HepG2 (cell line): Measurements from ENCODE around the gene FSIP1. TPM values are rescaled to one million over a fixed set of nuclear protein-coding genes. Genes with fewer than 3 reads are reported as not detected.

Experiments used
- ELF4 ChIP-seq: sonication (generic); formaldehyde crosslinking; IDR thresholded peaks from 2 replicates; pipeline ENCODE4 v1.5.0; 2020; ENCODE audit warnings: missing genetic modification reagents, mild to moderate bottlenecking, moderate library complexity, borderline replicate concordance
- KMT2A ChIP-seq: sonication (generic); formaldehyde crosslinking; IDR thresholded peaks from 2 replicates; pipeline ENCODE4 v1.4.0; 2020; ENCODE audit warnings: missing genetic modification reagents
- MLXIP ChIP-seq: sonication (generic); formaldehyde crosslinking; IDR thresholded peaks from 2 replicates; pipeline ENCODE4 v1.9.0; 2021; ENCODE audit warnings: missing genetic modification reagents, borderline replicate concordance
- PCBP1 ChIP-seq: fragments of 200-400 bp; formaldehyde crosslinking; IDR thresholded peaks from 2 replicates; pipeline ENCODE4 v1.6.1; 2017; ENCODE audit warnings: mild to moderate bottlenecking, low read depth, low read length, borderline replicate concordance
- TBX3 ChIP-seq: fragments of 450-650 bp; IDR thresholded peaks from 2 replicates; pipeline ENCODE4 v1.6.1; 2017; ENCODE audit warnings: antibody characterized with exemption, mild to moderate bottlenecking, inconsistent platforms, borderline replicate concordance
- TERF1 ChIP-seq: sonication (generic); formaldehyde crosslinking; IDR thresholded peaks from 2 replicates; pipeline ENCODE4 v1.8.0; 2022; ENCODE audit warnings: mild to moderate bottlenecking, missing genetic modification reagents, moderate library complexity
- ZKSCAN1 ChIP-seq: fragments of 150-350 bp; IDR thresholded peaks from 2 replicates; pipeline ENCODE4 v1.6.1; 2014; ENCODE audit warnings: low read length
- ZNF280D ChIP-seq: sonication (generic); formaldehyde crosslinking; IDR thresholded peaks from 2 replicates; pipeline ENCODE4 v1.5.1; 2020; ENCODE audit warnings: mild to moderate bottlenecking, missing genetic modification reagents
- ZNF431 ChIP-seq: sonication (generic); formaldehyde crosslinking; IDR thresholded peaks from 2 replicates; pipeline ENCODE4 v1.9.0; 2022; ENCODE audit warnings: missing genetic modification reagents, low read depth, mild to moderate bottlenecking, borderline replicate concordance
- ZNF598 ChIP-seq: sonication (generic); formaldehyde crosslinking; IDR thresholded peaks from 2 replicates; pipeline ENCODE4 v1.5.1; 2020; ENCODE audit warnings: mild to moderate bottlenecking, missing genetic modification reagents, borderline replicate concordance
- ZSCAN30 ChIP-seq: sonication (generic); formaldehyde crosslinking; IDR thresholded peaks from 2 replicates; pipeline ENCODE4 v1.5.0; 2020; ENCODE audit warnings: mild to moderate bottlenecking, missing genetic modification reagents
- polyA plus RNA-seq, 8 experiments: library from polyadenylated mRNA; depleted of rRNA in 3 of 8; stranded (reverse) in 7 of 8; unstranded in 1 of 8; fragments of >200 nt; fragmentation: Illumina TruSeq in 4 of 8; extraction: Trizol in 4 of 8; gene quantifications; 2 replicates each; pipeline versions ENCODE4 v1.2.1 to v1.2.3, GENCODE V29; 2011 to 2016; ENCODE audit warnings: low read depth in 4 of 8, missing spikeins in 1 of 8, mixed read lengths in 1 of 8; ENCODE audit not compliant: insufficient read depth in 1 of 8
- total RNA-seq, 5 experiments: library from RNA; depleted of rRNA; stranded (reverse); fragments of >200 nt; fragmentation: Illumina TruSeq; extraction: Trizol; gene quantifications; 2 replicates each; pipeline ENCODE4 v1.2.3, GENCODE V29; 2016; ENCODE audit warnings: low read depth in 1 of 5
- TF ChIP-seq, protein P1 (sequence below): sonication (generic); formaldehyde crosslinking; IDR thresholded peaks from 2 replicates; pipeline ENCODE4 v1.5.1; 2020; ENCODE audit warnings: mild to moderate bottlenecking, missing genetic modification reagents, borderline replicate concordance

Gene FSIP1
- total and polyA plus RNA-seq, 2 of the 13 experiments (the other 11 are each of a cell fraction or from before 2014, with no cell fraction given) = 0.18 TPM; not detected in 1

DNA sequence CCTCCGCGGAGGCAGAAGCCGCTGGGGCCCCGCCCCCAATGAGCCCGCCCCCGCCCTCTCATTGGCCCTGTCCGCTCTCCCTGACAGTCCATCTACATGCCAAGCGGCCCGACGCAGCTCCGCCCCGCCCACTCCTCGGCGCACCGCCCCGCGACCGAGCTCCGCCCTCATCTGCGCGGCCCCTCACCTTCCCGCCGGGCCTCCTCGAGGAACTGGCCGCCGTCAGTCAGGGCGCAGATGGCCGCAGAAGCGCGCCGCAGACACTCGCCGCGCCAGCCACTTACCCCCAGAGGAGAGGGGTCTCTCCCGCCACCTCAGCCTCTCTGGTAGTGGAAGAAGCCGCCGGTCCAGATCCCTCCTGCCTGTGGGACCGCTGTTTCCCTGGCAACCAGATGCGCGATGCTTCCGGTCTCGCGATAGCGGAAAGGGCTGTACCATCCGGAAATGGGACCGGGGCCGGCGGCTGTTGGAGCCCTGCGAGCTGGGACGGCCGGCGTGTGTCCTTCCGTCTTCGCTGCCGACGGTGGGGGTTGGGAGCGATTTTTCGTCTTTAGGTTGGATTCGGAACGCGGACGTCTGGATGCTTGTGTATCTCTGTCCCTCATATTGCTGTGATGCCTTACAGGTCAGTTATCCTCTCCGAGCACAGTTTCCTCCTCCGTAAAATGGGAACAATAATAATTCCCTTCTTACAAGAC lies at the start of gene FSIP1 (continued):
- TF ChIP-seq, protein P1, sequence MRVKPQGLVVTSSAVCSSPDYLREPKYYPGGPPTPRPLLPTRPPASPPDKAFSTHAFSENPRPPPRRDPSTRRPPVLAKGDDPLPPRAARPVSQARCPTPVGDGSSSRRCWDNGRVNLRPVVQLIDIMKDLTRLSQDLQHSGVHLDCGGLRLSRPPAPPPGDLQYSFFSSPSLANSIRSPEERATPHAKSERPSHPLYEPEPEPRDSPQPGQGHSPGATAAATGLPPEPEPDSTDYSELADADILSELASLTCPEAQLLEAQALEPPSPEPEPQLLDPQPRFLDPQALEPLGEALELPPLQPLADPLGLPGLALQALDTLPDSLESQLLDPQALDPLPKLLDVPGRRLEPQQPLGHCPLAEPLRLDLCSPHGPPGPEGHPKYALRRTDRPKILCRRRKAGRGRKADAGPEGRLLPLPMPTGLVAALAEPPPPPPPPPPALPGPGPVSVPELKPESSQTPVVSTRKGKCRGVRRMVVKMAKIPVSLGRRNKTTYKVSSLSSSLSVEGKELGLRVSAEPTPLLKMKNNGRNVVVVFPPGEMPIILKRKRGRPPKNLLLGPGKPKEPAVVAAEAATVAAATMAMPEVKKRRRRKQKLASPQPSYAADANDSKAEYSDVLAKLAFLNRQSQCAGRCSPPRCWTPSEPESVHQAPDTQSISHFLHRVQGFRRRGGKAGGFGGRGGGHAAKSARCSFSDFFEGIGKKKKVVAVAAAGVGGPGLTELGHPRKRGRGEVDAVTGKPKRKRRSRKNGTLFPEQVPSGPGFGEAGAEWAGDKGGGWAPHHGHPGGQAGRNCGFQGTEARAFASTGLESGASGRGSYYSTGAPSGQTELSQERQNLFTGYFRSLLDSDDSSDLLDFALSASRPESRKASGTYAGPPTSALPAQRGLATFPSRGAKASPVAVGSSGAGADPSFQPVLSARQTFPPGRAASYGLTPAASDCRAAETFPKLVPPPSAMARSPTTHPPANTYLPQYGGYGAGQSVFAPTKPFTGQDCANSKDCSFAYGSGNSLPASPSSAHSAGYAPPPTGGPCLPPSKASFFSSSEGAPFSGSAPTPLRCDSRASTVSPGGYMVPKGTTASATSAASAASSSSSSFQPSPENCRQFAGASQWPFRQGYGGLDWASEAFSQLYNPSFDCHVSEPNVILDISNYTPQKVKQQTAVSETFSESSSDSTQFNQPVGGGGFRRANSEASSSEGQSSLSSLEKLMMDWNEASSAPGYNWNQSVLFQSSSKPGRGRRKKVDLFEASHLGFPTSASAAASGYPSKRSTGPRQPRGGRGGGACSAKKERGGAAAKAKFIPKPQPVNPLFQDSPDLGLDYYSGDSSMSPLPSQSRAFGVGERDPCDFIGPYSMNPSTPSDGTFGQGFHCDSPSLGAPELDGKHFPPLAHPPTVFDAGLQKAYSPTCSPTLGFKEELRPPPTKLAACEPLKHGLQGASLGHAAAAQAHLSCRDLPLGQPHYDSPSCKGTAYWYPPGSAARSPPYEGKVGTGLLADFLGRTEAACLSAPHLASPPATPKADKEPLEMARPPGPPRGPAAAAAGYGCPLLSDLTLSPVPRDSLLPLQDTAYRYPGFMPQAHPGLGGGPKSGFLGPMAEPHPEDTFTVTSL = no peak
- peak; percentile 95 for TF ChIP-seq KMT2A (CRISPR knock-in tag)
- no peak for TF ChIP-seq ZNF280D (CRISPR knock-in tag)
- TF ChIP-seq ZNF598 (CRISPR knock-in tag) = no peak
- TF ChIP-seq ZKSCAN1 = no peak
- 0 out of 2 replicates have a peak, but pooled peaks have one; percentile 59 for TF ChIP-seq PCBP1
- TF ChIP-seq ZSCAN30 = no peak
- peak; percentile 92 for TF ChIP-seq ELF4
- no peak for TF ChIP-seq MLXIP
- no peak for TF ChIP-seq TBX3
- TF ChIP-seq ZNF431 (CRISPR knock-in tag) = no peak
- TF ChIP-seq TERF1 (CRISPR knock-in tag) = no peak
